Neural crest cell (in vitro differentiated cells): ENCODE results near the gene FIBCD1. TPM values are rescaled to one million over a fixed set of nuclear protein-coding genes. Genes with fewer than 3 reads are reported as not detected.

Experiments
- DNase-seq: peaks from one replicate; pipeline ENCODE4 v3.0.0; 2021; ENCODE audit warnings: low read depth, mixed read lengths, low spot score
- H3K27ac Mint-ChIP-seq: one replicate; pipeline ENCODE4 v1.8.0; 2021; ENCODE audit warnings: mild to moderate bottlenecking, mixed read lengths; ENCODE audit not compliant: unreplicated experiment
- H3K27me3 Mint-ChIP-seq: 2 replicates; pipeline ENCODE4 v1.8.0; 2021; ENCODE audit warnings: low read depth, mild to moderate bottlenecking, mixed read lengths
- H3K36me3 Mint-ChIP-seq: 2 replicates; pipeline ENCODE4 v1.8.0; 2021; ENCODE audit warnings: low read depth, mild to moderate bottlenecking, mixed read lengths
- H3K4me1 Mint-ChIP-seq: 2 replicates; pipeline ENCODE4 v1.8.0; 2021; ENCODE audit warnings: mixed read lengths
- H3K4me3 Mint-ChIP-seq: one replicate; pipeline ENCODE4 v1.8.0; 2021; ENCODE audit warnings: mild to moderate bottlenecking, mixed read lengths
- H3K9me3 Mint-ChIP-seq: 2 replicates; pipeline ENCODE4 v1.8.0; 2021; ENCODE audit warnings: mixed read lengths
- CTCF ChIP-seq: fragments of 200-600 bp; sonication (generic); conservative IDR thresholded peaks from 2 replicates; pipeline ENCODE4 v1.5.0; 2021; ENCODE audit warnings: antibody characterized with exemption, mild to moderate bottlenecking
- total RNA-seq: library from RNA; stranded (reverse); gene quantifications from 2 replicates; pipeline ENCODE4 v1.2.1, GENCODE V29; 2021

Gene FIBCD1
- total RNA-seq, 1 donor from 2014 or later = 0.23 TPM

- Mint-ChIP-seq H3K27ac (no peak overlapping the region), H3K9me3 (no peaks in the 10 kb centered on the region)
- no peak for TF ChIP-seq CTCF
Observed at GRCh38 chr9:130905902-130906734, 32.9 kb downstream of the FIBCD1 start.

GRCh38 chr9:130905125-130905901, 33.7 kb downstream of the FIBCD1 start:
- Mint-ChIP-seq H3K4me3 (no peak overlapping the region), H3K9me3 (no peaks in the 10 kb centered on the region), H3K27ac (no peak overlapping the region), H3K36me3 (no peaks in the 10 kb centered on the region), H3K27me3 (peaks cover 3% of the 10 kb centered on the region), H3K4me1 (peaks cover 6% of the 10 kb centered on the region)
- TF ChIP-seq CTCF = no peak
- no peak for DNase-seq

More at GRCh38 chr9:130905902-130906734, 32.9 kb downstream of the FIBCD1 start:
- Mint-ChIP-seq H3K4me1 (peaks cover 13% of the 10 kb centered on the region), H3K27me3 (peaks cover 3% of the 10 kb centered on the region), H3K4me3 (no peak overlapping the region), H3K36me3 (no peaks in the 10 kb centered on the region)
- no peak for DNase-seq

GRCh38 chr9:130904070-130905044, 34.7 kb downstream of the FIBCD1 start:
- H3K4me3 Mint-ChIP-seq = no peak overlapping the region
- no peak overlapping the region for H3K27ac Mint-ChIP-seq
- peaks cover 6% of the 10 kb centered on the region for H3K4me1 Mint-ChIP-seq
- TF ChIP-seq CTCF = no peak
- no peaks in the 10 kb centered on the region for H3K9me3 Mint-ChIP-seq
- H3K36me3 Mint-ChIP-seq = no peaks in the 10 kb centered on the region
- no peak for DNase-seq
- peaks cover 7% of the 10 kb centered on the region for H3K27me3 Mint-ChIP-seq

- DNase-seq = no peak
- H3K27me3 Mint-ChIP-seq = peaks cover 7% of the 10 kb centered on the region
- H3K4me3 Mint-ChIP-seq = no peak overlapping the region
- peaks cover 6% of the 10 kb centered on the region for H3K4me1 Mint-ChIP-seq
- no peaks in the 10 kb centered on the region for H3K9me3 Mint-ChIP-seq
- TF ChIP-seq CTCF = no peak
- no peak overlapping the region for H3K27ac Mint-ChIP-seq
- H3K36me3 Mint-ChIP-seq = no peaks in the 10 kb centered on the region
Observed at GRCh38 chr9:130903194-130904069, 35.6 kb downstream of the FIBCD1 start.
